GM21526 (cell line): ENCODE measurements around the gene DNM1.
A peak's percentile ranks its signal among the peaks of the same experiment; 100 is the strongest.

ENCODE experiments used
- ATAC-seq: cut with Tn5 transposase; IDR thresholded peaks from one replicate; pipeline ENCODE4 v1.9.1; 2021; ENCODE audit warnings: moderate library complexity; ENCODE audit not compliant: unreplicated experiment, low FRiP score

Gene DNM1

DNA sequence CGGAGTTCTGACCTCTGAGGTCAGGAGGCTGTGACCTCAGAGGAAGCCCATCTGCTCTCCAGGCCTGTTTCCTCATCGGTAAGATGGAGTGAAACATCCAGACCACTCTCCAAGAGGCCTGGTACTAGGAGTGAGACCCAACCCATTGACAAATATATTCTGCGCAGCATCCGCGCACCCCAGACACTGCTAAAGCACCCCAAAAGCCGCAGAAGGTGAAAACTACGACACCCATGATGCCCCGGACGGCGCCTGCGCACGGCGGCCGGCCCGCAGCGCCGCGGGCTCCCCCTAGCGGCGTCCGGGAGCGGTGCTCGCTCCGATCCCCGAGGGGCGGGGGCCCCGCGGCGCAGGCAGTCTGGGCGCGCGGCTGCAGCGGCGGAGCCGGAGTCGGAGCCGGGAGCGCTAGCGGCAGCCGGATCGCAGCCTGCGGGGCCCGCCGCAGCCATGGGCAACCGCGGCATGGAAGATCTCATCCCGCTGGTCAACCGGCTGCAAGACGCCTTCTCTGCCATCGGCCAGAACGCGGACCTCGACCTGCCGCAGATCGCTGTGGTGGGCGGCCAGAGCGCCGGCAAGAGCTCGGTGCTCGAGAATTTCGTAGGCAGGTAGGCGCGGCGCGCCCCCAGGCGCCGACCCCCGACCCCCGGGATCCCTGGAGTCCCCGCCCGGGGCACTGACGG lies at the start of gene DNM1:
Gene DNM1, plus strand, starts transcription at position 356 of the 683 bp plus-strand sequence. Its CDS starts 92 bp downstream, at position 448.
- peak; percentile 66 for ATAC-seq

DNA sequence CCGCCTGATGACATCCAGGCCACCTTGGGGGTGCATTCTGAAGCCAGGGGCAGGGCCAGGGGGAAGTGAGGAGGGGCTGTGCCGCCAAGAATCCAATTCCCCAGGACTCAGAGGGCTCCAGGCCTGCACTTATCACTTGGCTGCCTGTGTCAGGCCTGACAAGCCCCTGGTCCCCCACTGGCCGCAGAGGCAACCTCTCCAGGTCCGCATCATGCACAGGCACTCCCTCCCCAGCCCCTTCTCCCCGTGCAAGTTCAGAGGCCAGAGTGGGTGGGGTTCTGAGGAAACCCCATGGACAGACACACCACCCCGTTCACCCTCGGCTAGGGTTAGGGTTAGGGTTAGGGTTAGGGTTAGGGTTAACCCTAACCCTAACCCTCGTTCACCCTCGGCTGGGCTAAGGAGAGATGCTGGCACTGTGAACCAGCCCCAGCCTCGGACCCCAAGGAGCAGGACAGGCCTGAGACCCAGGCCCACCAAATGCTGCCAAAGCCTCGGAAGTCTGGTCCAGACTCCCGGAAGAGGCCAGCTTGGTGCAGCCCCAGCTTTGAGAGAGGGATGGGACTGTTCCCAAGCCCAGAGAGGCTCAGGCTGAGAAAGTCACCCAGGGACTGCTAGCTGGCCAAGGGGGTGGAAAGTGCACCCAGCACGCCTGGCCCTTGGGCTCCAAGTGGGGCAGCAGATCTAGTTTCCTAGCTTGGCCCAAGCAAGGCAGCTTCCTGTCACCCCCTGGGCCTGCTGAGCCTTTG lies 49.1 kb upstream of the DNM1 start:
- no peak for ATAC-seq

DNA sequence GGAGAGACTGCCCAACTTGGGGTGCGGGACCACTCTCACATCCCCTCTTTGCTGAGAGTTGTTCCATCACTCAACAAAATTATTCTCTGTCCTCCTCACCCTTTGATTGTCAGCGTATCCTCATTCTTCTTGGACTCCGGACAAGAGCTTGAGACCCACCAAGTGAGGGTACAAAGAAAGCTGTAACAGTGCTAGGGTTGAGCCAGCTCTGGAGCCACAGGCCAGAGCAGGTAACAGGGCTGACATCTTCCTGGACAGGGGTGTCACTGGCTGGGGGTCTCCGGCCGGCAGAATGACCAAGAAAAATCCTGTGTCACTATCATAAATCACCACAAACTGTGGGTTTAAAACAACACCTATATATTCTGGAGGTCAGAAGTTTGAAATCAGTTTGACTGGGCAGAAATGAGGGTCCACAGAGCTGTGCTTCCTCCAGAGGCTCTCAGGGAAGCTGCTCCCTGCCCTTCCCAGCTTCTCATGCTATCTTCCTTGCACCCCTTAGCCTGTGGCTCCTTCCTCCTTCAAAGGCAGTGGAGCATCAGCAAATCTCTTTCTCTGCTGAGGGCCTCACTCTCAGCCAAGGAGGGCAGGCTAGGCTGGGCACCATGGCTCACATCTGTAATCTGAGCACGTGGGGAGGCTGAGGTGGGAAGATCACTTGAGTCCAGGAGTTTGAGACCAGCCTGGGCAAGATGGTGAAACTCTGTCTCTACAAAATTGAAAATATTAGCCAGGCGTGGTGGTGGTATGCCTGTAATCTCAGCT lies 47.3 kb upstream of the DNM1 start:
- no peak for ATAC-seq

GRCh38 chr9:128159522-128159783 lies 43.7 kb upstream of the DNM1 start:
- ATAC-seq, result no peak

DNA sequence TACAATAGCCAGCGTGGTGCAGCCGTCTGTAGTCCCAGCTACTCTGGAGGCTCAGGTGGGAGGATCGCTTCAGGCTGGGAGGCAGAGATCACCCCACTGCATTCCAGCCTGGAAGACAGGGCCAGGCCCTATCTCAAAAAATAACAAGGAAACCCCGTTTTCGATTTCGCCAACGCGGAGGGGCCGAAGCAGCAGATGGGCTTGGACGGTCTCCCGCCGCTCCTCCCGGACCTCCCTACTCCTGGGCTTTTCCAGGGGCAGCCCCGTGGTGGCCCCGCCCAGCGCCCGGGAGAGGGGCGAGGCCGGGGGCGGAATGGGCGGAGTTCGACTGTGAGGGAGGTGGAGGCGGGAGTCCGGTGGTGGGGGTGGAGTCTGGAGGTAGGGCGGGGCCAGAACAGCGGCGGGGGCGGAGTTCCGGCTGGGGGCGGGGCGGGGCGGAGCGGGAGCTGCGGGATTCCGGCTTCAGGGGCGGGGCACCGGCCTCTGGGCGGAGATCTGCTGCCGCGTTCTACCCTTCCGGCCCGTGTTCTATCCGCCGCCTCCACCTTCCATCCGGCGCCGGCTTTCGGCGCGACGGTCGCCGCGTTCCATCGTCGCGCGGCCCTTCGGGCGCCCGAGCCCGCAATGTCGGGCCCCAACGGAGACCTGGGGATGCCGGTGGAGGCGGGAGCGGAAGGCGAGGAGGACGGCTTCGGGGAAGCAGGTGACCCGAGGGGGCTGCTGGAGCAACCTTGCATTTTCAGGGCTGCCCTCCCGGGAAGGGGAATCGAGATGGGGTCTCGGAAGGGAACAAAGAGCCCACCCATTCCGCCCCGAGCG lies 43.2 kb upstream of the DNM1 start, which contains the start of gene BBLN:
Gene BBLN, plus strand, starts transcription at position 482 of the 819 bp plus-strand sequence. Its CDS starts 143 bp downstream, at position 625.
- peak; percentile 61 for ATAC-seq

- ATAC-seq, result peak; percentile 10
These were observed 42.6 kb upstream of the DNM1 start for GRCh38 chr9:128160603-128160987.

DNA sequence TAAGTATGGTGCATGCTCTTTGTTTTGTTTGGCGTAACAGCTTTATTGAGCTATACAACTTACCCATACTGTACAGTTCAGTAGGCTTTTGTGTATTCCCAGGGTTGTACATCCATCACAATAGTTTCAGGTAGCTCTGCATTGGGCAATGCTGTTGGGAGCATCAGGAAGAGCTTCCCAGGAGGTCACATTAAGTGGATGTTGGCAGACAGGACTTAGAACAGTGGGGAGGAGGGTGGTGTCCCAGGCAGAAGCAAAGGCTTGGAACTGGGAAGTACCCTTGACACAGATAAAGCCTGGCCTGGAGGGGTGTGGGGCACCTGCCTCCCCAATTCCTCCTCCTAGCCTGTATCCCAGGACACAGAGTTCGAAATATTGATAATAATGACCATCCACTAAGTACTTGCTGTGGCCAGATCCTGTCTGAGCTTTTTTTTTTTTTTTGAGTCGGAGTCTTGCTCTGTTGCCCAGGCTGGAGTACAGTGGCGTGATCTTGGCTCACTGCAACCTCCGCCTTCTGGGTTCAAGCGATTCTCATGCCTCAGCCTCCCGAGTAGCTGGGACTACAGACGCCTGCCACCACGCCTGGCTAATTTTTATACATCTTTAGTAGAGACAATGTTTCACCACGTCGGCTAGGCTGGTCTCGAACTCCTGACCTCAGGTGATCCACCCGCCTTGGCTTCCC lies 41.8 kb upstream of the DNM1 start:
- no peak for ATAC-seq

DNA sequence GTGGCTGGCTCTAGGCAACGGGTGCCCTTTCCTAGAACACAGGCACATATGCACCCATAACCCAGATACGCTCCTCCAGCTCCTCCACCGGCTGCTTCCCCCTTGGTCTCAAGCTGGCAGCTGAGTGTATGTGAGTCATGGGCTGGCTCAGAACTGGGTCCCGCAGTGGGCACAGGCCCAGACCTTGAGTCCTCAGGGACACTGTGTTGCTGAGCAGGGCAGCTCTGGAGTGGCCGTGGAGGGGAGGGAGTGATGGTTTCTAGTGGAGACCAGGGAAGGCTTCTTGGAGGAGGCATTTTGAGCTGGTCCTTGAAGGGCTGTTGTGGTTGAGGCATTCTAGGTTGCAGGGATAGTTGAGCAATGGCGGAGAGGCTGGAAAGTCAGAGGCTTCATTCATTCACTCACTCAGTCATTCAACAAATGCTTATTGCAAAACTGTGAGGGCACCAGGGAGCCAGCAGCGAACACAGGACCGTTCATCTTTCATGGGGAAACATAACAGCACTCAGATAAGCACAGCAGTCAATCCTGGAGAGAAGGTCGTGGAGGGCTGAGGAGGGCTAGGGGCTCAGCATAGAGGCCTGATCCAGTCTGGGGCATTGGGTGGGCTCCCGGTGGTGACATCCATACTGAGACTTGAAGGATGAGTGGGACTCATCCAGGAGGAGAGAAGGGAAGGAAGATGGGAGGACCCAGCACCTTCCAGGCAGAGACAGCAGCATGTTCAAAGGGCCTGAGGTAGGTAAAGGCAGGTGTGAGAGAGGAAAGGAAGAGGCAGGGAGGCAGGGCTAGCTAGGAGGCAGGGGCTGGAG lies 40.8 kb upstream of the DNM1 start:
- no peak for ATAC-seq

GRCh38 chr9:128163027-128163515 lies 40.1 kb upstream of the DNM1 start:
- no peak for ATAC-seq

DNA sequence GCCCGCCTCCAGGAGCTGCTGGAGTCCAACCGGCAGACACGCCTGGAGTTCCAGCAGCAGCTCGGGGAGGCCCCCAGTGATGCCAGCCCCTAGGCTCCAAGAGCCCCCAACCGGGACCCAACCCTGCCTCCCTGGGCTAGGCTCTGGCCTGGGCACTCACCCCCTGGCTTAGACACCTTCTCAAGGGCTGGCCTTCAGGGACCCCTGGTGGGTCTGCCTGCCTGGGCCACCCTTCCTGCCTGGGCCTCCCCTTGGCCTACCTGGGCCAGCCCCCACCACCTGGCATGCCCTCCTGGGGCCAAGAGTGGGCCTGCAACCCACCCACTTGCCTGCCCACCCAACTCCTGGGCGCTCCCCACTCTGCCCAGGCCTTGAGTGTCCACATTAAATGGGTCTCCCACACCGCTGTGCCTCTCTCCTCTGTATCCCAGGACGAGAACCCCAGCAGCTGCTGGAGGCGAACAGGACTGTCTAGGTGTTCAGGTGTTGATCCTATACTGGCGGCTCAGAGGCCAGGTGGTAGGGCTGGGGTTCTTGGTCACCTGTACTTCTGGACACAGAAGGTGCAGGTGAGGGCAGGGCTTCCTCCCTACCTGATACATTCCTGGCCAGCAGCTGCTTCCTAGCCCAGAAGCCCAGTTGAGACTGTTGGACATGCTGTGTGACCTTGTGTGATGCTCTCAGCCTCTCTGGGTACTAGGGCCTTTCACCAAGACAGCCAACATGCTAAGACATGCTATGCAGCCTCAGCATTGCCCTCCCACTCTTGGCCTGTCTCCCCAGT lies 39.5 kb upstream of the DNM1 start:
- ATAC-seq, result no peak

DNA sequence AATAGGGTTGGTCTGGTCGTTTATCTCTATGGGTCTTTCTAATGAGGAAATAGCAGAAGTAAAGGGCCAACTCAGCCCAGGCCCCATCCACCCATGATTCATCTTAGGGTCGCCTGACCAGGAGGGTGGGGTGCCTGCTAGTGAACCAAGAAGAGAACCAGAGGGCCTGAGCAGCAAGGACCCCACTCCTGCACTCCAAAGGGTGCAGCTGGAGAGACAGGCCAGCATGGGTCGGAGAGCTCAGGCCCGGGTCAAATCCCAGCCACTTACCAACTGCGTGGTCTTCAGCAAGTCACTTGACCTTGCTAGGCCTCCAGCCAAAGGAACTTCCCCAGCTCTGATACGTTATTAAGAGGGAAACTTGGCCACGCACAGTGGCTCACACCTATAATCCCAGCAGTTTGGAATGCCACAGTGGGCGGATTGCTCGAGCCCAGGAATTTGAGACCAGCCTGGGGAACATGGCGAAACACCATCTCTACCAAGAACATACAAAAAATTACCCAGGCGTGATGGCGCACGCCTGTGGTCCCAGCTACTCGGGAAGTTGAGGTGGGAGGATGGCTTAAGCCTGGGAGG lies 38.8 kb upstream of the DNM1 start:
- ATAC-seq, result no peak

- ATAC-seq, result no peak
These were observed 37.0 kb upstream of the DNM1 start for GRCh38 chr9:128166169-128166568.

DNA sequence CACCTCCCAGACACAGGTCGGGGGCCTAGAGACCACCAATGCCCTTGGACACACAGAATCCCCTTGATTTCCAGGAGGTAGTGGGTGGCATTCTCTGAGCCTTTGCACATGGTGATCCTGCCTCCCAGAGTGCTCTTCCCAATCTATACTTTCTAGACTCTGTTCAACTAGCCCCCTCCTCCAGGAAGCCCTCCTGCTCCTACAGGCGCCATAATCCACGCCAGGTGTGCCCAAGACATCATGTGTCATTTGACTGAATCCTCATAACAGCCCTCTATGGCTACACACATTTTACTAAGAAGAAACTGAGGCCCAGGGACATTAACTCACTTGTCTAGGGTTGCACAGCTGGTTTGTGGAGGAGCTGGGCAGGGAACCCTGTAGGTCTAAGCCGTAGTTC lies 36.0 kb upstream of the DNM1 start:
- no peak for ATAC-seq

DNA sequence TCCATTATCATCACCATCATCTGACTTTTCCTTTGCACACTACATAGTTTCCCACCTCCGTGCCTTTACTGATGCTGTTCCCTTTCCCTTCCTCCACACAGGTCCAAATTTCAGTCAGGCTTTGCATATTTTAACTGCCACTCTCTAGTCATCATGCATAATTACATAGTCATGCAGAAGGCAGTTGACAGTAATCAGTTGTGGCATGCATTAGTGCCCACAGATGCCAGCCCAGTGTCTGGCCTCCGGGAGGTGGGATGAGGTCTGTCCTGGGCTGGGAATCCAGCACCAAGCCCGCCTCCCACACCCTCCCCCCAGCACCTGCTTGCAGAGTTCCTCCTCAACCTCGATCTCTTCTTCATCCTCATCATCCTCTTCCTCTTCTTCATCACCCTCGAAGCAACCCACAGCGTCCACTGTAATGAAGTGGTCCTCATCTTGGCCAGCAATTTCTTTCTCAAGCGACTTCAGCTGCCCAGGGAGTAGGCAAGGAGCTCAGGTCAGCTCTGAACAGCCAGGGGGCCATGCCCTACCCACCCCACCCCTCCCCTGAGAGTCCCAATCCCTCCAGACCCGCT lies 34.4 kb upstream of the DNM1 start:
- ATAC-seq, result no peak

- no peak for ATAC-seq
These were observed 33.7 kb upstream of the DNM1 start for GRCh38 chr9:128169492-128169891.

DNA sequence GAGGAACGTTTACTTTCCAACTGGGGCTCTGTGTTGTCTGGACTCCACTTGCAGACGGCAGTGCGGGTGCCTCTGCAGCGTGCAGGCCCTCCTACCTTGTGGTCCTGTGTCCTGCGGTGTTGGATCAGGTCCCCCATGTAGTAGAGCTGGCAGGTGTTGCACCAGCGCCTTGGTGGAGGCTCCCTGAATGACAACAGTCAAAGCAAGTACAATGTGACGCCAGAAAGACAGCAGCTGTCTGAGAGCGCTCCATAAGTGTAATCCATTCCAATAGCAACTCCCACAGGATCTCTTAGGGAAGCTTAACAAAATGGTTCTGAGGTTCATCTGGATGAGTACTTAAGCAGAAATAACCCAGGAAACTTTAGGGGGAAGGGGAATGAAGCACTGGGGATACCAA lies 33.3 kb upstream of the DNM1 start:
- no peak for ATAC-seq

- ATAC-seq, result no peak
These were observed 29.1 kb upstream of the DNM1 start for GRCh38 chr9:128174062-128174461.

- ATAC-seq, result no peak
These were observed 28.0 kb upstream of the DNM1 start for GRCh38 chr9:128175102-128175563.
